Stimulated activated CD8-positive, alpha-beta memory T cell treated with anti-CD3 and anti-CD28 coated beads, Interleukin-12 subunit alpha, Interleukin-12 subunit beta, amount 100 ng/mL, for 1 hour (primary cell): ENCODE results near the gene ERCC3.
"Not testable (repeated sequence)": the region's sequence is repeated elsewhere in the genome, so short reads cannot be mapped to it uniquely, and the experiment has no call there.

Experiments used
- DNase-seq: peaks from one replicate; pipeline ENCODE4 v3.0.0-alpha.2; 2020; ENCODE audit warnings: low read depth

The ERCC3 gene

DNA sequence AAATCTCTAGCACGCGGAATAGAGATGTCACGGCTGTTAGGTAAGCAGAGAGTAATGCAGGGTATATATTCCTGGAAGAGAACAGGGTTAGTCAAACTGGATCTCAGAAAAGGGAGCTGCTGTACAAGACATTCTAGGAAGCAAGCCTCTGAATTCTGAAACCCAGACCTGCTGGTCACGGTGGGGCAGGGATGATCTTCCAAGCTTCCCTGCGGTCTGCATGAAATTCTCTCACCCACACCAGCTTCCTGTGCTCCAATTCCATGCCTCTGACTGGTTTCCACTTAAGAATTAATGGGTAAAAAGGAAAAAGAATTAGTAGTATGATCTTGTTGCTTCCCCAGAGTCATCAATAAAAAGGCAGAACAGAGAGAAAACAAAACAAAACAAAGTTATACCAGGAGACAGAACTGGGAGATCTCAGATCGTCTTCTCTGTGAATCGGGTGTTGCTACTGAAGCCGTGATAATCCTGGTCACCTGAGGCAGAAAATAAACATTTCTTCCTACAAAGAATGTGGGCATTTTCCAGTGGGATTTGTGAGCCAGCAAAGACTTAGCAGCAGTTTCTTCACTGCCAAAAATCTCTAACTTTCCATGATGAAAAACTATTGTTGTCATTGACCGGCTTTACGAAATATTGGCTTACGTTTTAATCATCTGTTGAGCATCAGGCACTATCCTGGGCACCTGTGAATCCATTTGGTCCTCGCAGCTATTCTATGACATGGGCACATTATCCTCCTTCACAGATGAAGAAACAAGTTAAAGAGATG, 68.6 kb downstream of the ERCC3 start:
- DNase-seq, result no peak

DNA sequence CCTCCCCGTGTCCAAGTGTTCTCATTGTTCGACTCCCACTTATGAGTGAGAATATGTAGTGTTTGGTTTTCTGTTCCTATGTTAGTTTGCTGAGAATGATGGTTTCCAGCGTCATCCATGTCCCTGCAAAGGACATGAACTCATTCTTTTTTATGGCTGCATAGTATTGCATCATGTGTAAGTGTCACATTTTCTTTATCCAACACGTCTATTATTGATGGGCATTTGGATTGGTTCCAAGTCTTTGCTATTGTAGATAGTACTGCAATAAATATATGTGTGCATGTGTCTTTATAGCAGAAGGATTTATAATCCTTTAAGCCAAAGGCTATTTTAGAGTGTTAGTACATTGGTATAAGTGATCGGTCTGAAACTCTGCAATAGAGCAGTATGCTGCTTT, 69.8 kb downstream of the ERCC3 start:
- not testable (repeated sequence) for DNase-seq

DNA sequence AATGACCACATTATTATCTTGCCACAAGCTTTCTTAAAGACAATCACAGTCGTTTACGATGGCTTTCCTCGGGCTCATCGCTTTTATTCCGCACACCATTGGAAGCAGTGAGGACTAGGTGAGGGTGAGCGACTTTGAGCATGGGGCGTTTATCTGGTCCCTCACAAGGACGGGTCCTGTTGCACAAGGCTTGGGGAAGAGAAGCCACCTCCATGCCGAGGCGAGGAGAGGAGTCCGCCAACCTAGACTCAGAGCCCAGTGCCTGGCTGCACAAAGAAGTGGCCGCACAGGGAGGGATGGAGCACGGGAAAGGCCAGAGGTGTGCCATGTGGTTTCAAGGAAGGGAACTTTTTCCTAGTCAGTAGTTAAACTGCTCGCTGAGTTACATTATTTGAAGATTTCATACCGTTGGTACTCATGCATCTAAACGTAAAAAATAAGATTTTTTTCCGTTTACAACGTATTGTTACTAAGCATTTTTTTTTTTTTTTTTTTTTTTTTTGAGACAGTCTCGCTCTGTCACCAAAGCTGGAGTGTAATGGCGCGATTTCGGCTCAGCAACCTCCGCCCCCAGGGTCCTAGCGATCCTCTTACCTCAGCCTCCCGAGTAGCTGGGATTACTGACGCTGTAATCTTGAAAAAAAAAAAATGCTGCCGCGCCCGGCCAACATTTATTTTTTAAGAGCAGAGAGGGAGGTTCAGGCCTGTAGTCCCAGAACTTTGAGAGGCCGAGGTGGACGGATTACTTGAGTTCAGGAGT, 73.0 kb downstream of the ERCC3 start:
- no peak for DNase-seq

DNA sequence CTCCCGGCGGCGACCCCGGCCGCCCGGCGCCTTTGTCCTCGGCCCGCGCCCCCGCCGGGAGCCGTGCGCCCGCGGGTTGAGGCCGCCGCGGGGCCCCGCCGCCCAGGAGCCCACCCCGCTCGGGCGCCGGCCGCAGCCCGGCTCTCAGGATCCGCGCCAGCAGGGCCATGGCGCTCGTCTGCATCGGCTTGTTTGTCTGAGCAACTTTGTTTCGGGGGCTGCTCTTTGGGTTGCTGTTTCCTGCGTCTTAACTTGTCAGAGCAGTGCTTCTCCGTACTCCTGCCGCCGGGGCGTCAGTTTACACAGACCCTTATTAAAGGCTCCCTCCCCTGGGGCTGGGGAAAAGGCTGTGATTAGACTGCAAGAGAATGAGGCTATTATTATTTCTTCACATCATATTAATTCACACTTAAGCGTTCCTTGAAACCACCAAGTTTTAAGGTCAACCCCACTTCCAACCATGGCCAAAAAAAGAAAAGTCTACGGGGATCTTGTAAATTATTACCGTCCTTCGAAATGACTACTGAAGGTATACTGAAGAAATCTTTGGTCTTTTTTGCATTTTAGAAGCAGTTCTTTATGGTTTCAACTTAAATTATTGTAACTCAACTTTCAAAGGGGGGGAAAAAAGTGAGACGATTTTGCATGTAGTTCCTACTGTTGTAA, 73.7 kb downstream of the ERCC3 start, which contains the start of gene CYP27C1:
Gene CYP27C1, minus strand, starts transcription at position 198 of the 666 bp plus-strand sequence. Its CDS starts 29 bp downstream, at position 169.
- no peak for DNase-seq

DNA sequence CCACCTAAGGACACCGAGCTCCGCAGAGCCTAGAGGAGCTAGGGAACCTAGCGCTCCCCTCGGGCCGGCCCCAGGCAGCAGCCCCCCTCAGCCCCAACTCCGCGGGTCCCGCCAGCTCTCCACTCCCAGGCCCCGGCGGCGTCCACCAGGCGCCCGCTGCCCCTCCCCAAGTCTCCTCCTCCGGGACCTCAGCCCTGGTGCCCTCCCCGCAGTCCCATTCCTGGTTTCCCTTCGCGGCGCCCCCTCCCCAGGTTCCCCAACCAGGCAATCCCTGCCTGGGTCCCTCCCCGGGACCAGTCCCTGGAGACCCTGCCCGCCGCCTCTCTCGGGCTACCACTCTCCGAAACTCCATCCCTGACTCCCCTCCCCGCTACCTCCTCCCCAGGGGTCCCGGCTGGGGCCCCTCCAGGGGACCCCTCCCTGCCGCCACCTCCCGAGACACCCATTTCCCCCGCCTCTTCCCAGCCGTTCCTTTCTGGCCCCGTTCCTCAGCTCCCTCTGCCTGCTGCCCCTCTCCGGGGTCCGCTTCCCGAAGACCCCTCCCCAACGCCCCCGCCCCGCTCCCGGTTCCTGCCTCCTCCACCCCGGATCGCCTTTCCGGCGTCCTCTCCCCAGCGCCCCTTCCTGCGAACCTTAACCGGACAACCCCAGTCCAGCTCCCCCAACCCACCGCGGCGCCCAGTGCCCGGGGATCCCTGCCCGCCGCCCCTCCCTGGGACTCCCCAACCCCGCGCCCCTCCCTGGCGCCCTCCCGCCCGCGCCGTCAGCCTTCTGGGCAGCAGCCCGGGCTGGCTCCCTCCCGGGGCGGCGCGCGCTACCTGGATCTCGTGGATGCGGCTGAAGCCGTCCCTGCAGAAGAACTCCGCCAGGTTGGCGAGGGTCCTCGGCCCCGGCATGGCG, 74.5 kb downstream of the ERCC3 start:
- DNase-seq, result no peak

DNA sequence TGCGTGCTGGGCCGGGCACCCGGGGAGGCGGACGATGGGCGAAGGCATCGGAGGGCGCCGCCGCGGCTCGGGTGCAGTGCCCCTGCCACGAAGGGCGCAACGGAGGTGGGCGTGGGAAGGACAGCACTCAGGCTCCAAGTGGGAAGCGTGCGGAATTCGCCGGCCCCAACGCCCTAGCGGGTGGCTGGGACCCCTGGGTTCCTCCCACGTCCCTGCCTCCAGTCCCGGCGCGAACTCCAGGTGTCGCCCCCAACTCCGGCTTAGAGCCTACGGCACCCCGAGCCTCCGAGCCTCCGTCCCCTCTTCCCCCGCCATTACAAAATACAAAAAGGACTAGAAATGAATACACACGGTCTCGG, 75.2 kb downstream of the ERCC3 start:
- DNase-seq, result no peak

DNA sequence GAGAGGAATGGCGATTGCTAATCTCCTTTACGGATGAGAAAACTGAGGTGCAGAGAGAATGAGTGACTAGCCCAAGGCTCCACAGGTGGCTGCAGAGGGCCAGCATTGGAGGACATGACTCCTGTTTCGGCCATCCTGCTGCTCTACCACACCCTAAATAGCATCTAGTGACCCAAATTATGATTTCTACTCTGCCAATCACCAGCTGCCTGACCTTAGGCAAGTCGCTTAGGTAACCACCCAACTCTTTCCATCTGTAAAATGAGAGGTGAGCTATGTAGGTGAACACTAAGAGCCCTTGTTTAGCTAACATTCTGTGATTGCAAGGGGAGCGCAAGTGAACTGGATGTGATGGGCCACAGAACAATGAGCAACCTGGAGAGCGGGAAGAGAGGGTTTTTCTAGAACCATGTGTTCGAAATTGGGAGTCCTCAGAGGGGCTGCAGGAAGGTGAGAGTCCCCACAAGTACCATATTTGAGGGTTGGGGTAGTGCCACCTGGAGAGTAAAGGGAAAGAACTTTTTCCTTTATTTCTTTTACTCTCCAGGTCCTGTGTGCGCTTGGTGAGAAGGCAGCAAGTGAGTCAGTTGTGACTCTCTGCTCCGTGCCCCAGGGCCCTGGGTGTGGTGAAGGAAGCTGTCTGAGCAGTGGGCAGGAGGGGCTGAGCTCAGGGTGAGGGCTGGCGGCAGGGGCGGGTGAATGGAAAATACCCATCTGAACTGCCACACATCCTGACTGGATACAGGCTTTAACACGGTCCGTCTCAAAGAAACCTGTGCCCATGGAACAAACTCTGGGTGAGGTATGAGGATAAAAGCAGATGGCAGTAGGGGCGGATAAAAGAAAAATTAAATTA, 76.2 kb downstream of the ERCC3 start:
- no peak for DNase-seq

DNA sequence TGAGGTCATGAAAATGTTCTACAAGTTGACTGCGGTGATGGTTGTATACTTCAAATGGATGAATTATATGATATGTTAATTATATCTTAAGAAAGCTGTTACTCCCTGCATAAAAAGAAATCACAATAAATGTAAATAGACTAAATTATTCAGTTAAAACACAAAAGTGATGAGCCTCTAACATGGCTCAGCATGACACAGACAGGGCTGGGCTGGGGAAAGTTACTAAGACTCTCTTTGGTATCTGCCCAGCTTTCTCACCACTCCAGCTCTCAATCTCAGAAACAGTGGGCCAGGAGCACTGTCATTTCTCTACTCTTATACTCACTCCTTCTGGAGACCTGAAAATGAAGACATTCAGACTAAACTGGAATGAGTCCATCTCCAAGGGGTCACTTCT, 77.4 kb downstream of the ERCC3 start:
- DNase-seq, result no peak

DNA sequence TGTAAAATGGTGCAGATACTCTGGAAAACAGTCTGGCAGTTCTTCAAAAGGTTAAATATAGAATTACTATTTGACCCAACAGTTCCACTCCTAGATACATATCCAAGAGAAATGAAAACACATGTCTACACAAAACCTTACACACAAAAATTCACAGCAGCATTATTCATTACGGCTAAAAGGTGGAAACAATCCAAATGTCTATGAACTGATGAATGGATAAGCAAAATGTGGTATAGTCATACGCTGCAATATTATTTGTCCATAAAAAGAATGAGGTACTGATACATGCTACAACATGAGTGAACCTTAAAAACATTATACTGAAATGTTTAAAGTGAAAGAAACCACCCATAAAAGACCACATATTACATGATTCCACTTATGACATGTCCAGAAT, 77.8 kb downstream of the ERCC3 start:
- no peak for DNase-seq

DNA sequence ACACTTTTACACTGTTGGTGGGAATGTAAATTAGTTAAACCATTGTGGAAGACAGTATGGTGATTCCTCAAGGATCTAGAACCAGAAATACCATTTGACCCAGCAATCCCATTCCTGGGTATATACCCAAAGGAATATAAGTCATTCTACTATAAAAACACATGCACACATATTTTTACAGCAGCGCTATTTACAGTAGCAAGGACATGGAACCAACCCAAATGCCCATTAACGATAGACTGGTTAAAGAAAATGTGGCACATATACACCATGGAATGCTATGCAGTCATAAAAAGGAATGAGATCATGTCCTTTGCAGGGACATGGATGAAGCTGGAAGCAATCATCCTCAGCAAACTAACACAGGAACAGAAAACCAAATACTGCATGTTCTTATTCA, 79.7 kb downstream of the ERCC3 start:
- not testable (repeated sequence) for DNase-seq

DNA sequence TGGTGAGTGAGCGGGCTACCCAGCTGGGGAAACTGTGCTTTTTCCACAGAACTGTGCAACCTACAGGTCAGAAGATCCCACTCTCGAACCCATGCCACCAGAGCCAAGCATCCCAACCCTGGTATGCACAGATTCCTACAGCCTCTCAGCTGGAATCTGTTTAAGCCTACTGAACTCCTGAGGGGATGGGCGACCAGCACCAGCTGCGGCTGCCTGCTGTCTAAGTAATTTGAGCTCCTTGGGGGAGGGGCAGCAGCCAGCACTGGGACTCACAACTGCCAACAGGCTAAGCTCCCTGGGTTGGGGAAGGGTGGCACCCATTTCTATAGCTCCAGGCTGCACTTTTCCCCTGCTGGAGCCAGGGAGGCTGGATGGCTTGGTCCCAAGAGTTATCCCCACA, 85.6 kb downstream of the ERCC3 start:
- no peak for DNase-seq
